Astrocyte (in vitro differentiated cells and primary cell): ENCODE measurements around the gene ZNF322. TPM values are rescaled to one million over a fixed set of nuclear protein-coding genes. Genes with fewer than 3 reads are reported as not detected.

ENCODE experiments used
- DNase-seq: peaks from one replicate; pipeline ENCODE4 v3.0.0-alpha.2; 2010; ENCODE audit warnings: low read depth
- FAIRE-seq: peaks from 2 replicates; lab custom pipeline; 2011; peaks lifted over from hg19 to GRCh38; lab: Jason Lieb, UNC
- H2AFZ ChIP-seq: 2 replicates; pipeline ENCODE4 v1.6.0; 2012; ENCODE audit warnings: low read depth, low read length, inconsistent platforms
- H3K27ac ChIP-seq: 2 replicates; pipeline ENCODE4 v1.5.1; 2011; ENCODE audit warnings: low read depth, low read length, inconsistent platforms
- H3K27me3 ChIP-seq: 2 replicates; pipeline ENCODE4 v1.6.0; 2011; ENCODE audit warnings: low read length, inconsistent platforms; ENCODE audit not compliant: insufficient read depth
- H3K36me3 ChIP-seq: 2 replicates; pipeline ENCODE4 v1.5.1; 2011; ENCODE audit warnings: low read length, inconsistent platforms; ENCODE audit not compliant: insufficient read depth
- H3K4me1 ChIP-seq: 2 replicates; pipeline ENCODE4 v1.5.1; 2011; ENCODE audit warnings: low read length, inconsistent platforms; ENCODE audit not compliant: insufficient read depth
- H3K4me2 ChIP-seq: 2 replicates; pipeline ENCODE4 v1.6.0; 2012; ENCODE audit warnings: low read length, inconsistent platforms
- H3K4me3 ChIP-seq: 2 replicates; pipeline ENCODE4 v1.5.1; 2011; ENCODE audit warnings: low read depth, mild to moderate bottlenecking, low read length, inconsistent platforms; ENCODE audit not compliant: insufficient read depth
- H3K79me2 ChIP-seq: 2 replicates; pipeline ENCODE4 v1.6.0; 2012; ENCODE audit warnings: mild to moderate bottlenecking, low read length, inconsistent platforms; ENCODE audit not compliant: insufficient read depth
- H3K9ac ChIP-seq: 2 replicates; pipeline ENCODE4 v1.6.0; 2012; ENCODE audit warnings: mild to moderate bottlenecking, low read length, inconsistent platforms
- H3K9me3 ChIP-seq: 2 replicates; pipeline ENCODE4 v1.5.1; 2012; ENCODE audit warnings: low read depth, mild to moderate bottlenecking, low read length, inconsistent platforms; ENCODE audit not compliant: insufficient read depth
- H4K20me1 ChIP-seq: 2 replicates; pipeline ENCODE4 v1.6.0; 2012; ENCODE audit warnings: low read length, inconsistent platforms; ENCODE audit not compliant: insufficient read depth
- H3K27ac Mint-ChIP-seq: one replicate; pipeline ENCODE4 v1.8.0; 2021; ENCODE audit warnings: mild to moderate bottlenecking, mixed read lengths; ENCODE audit not compliant: unreplicated experiment
- H3K27me3 Mint-ChIP-seq: one replicate; pipeline ENCODE4 v1.8.0; 2021; ENCODE audit warnings: low read depth, mixed read lengths; ENCODE audit not compliant: unreplicated experiment
- H3K36me3 Mint-ChIP-seq: one replicate; pipeline ENCODE4 v1.8.0; 2021; ENCODE audit warnings: low read depth, mixed read lengths; ENCODE audit not compliant: unreplicated experiment
- H3K4me1 Mint-ChIP-seq: one replicate; pipeline ENCODE4 v1.8.0; 2021; ENCODE audit warnings: low read depth, mixed read lengths; ENCODE audit not compliant: unreplicated experiment
- H3K4me3 Mint-ChIP-seq: one replicate; pipeline ENCODE4 v1.8.0; 2021; ENCODE audit warnings: mild to moderate bottlenecking, moderate library complexity, mixed read lengths; ENCODE audit not compliant: unreplicated experiment
- H3K9me3 Mint-ChIP-seq: one replicate; pipeline ENCODE4 v1.8.0; 2021; ENCODE audit warnings: mild to moderate bottlenecking, mixed read lengths; ENCODE audit not compliant: unreplicated experiment
- EZH2 ChIP-seq: IDR thresholded peaks from 2 replicates; pipeline ENCODE4 v1.6.1; 2012; ENCODE audit warnings: mild to moderate bottlenecking, low read length, inconsistent platforms; ENCODE audit not compliant: insufficient read depth
- total RNA-seq: library from RNA; stranded (reverse); gene quantifications from 2 replicates; pipeline ENCODE4 v1.2.1, GENCODE V29; 2021
- TF ChIP-seq, protein P1 (sequence below): IDR thresholded peaks from 2 replicates; pipeline ENCODE4 v1.5.1; 2011; ENCODE audit warnings: low read depth, mild to moderate bottlenecking, inconsistent platforms, low read length, moderate library complexity; ENCODE audit not compliant: insufficient read depth

The ZNF322 gene
- total RNA-seq, 1 donor from 2014 or later = 27.3 TPM

DNA sequence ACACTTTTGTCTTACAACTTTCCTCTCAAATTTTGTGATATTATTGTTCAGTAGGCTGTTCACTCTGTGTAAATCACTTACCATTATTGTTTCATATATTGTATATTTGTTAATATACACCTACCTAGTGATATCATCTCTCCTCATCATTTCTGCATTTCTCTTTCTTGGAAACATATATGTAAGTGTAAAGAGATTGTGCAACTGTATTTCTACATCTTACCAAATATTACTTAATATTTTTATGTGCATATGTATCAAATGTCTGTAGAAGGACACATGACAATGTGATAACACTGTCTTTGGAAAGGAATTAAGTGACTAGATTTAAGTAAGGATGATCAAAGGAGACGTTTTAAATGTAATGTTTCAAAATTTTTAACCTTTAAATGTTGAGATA, 30.2 kb downstream of the ZNF322 start:
- Histone ChIP-seq H3K27ac (no peak overlapping the region), H3K79me2 (no peaks in the 10 kb centered on the region), H3K36me3 (peaks cover 8% of the 10 kb centered on the region), H2AFZ (no peak overlapping the region), H3K9ac (no peak overlapping the region), H3K27me3 (no peaks in the 10 kb centered on the region), H3K4me2 (no peak overlapping the region), H3K9me3 (no peaks in the 10 kb centered on the region), H4K20me1 (no peaks in the 10 kb centered on the region), H3K4me1 (no peaks in the 10 kb centered on the region), H3K4me3 (no peak overlapping the region)
- Mint-ChIP-seq H3K27me3 (no peaks in the 10 kb centered on the region), H3K27ac (no peak overlapping the region), H3K4me3 (no peak overlapping the region), H3K4me1 (no peaks in the 10 kb centered on the region), H3K9me3 (peaks cover 26% of the 10 kb centered on the region), H3K36me3 (peaks cover 25% of the 10 kb centered on the region)
- no peak for FAIRE-seq
- no peak for TF ChIP-seq EZH2
- TF ChIP-seq, protein P1, sequence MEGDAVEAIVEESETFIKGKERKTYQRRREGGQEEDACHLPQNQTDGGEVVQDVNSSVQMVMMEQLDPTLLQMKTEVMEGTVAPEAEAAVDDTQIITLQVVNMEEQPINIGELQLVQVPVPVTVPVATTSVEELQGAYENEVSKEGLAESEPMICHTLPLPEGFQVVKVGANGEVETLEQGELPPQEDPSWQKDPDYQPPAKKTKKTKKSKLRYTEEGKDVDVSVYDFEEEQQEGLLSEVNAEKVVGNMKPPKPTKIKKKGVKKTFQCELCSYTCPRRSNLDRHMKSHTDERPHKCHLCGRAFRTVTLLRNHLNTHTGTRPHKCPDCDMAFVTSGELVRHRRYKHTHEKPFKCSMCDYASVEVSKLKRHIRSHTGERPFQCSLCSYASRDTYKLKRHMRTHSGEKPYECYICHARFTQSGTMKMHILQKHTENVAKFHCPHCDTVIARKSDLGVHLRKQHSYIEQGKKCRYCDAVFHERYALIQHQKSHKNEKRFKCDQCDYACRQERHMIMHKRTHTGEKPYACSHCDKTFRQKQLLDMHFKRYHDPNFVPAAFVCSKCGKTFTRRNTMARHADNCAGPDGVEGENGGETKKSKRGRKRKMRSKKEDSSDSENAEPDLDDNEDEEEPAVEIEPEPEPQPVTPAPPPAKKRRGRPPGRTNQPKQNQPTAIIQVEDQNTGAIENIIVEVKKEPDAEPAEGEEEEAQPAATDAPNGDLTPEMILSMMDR = no peak
- no peak for DNase-seq

DNA sequence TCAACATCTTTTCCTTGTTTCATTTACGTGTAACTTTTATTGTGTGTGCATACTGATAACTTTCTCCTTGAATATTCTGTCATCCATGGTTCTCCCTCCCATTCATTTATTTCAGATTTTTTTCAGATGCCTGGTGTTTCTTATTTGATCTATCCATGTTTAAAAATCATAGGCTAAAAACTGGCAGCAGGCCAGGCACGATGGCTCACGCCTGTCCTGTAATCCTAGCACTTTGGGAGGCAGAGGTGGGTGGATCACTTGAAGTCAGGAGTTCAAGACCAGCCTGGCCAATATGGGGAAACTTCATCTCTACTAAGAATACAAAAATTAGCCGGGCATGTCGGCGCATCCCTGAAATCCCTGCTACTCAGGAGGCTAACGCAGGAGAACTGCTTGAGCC, 31.7 kb downstream of the ZNF322 start:
- Histone ChIP-seq H3K9me3 (no peaks in the 10 kb centered on the region), H3K4me2 (no peak overlapping the region), H3K79me2 (no peaks in the 10 kb centered on the region), H3K4me3 (no peak overlapping the region), H3K9ac (no peak overlapping the region), H3K27me3 (no peaks in the 10 kb centered on the region), H3K27ac (no peak overlapping the region), H4K20me1 (no peaks in the 10 kb centered on the region), H2AFZ (no peak overlapping the region), H3K36me3 (no peaks in the 10 kb centered on the region), H3K4me1 (no peaks in the 10 kb centered on the region)
- H3K4me3 Mint-ChIP-seq = no peak overlapping the region
- H3K27ac Mint-ChIP-seq = no peak overlapping the region
- H3K27me3 Mint-ChIP-seq = no peaks in the 10 kb centered on the region
- no peak for FAIRE-seq
- TF ChIP-seq, protein P1 = no peak
- no peak for TF ChIP-seq EZH2
- H3K9me3 Mint-ChIP-seq = peaks cover 16% of the 10 kb centered on the region
- H3K36me3 Mint-ChIP-seq = peaks cover 11% of the 10 kb centered on the region
- H3K4me1 Mint-ChIP-seq = no peaks in the 10 kb centered on the region
- no peak for DNase-seq

DNA sequence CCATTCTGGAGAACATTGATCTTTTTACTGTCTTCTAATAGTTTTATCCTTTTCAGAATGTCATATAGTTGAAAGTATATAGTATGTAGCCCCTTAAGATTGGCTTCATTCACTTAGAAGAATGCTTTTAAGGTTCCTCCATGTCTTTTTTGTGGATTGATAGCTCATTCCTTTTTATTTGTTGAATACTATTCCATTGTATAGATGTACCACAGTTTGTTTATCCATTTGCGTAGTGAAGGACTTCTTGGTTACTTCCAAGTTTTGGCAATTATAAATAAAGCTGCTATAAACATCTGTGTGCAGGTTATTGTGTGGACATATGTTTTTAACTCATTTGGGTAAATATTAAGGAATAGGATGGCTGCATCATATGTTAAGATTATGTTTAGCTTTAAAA, 35.0 kb downstream of the ZNF322 start:
- H4K20me1 ChIP-seq = no peaks in the 10 kb centered on the region
- no peak overlapping the region for H2AFZ ChIP-seq
- H3K4me1 ChIP-seq = no peaks in the 10 kb centered on the region
- TF ChIP-seq EZH2 = no peak
- TF ChIP-seq, protein P1 = no peak
- no peaks in the 10 kb centered on the region for H3K27me3 ChIP-seq
- no peaks in the 10 kb centered on the region for H3K9me3 ChIP-seq
- no peak overlapping the region for H3K9ac ChIP-seq
- H3K36me3 ChIP-seq = no peaks in the 10 kb centered on the region
- DNase-seq (no peak), FAIRE-seq (no peak)
- peaks cover 2% of the 10 kb centered on the region for H3K36me3 Mint-ChIP-seq
- H3K4me2 ChIP-seq = no peak overlapping the region
- H3K79me2 ChIP-seq = no peaks in the 10 kb centered on the region
- no peak overlapping the region for H3K4me3 Mint-ChIP-seq
- no peak overlapping the region for H3K27ac Mint-ChIP-seq
- H3K4me3 ChIP-seq = no peak overlapping the region
- peaks cover 4% of the 10 kb centered on the region for H3K9me3 Mint-ChIP-seq
- H3K27ac ChIP-seq = no peak overlapping the region
- H3K4me1 Mint-ChIP-seq = no peaks in the 10 kb centered on the region
- H3K27me3 Mint-ChIP-seq = no peaks in the 10 kb centered on the region
